Large intestine (tissue), 3 donors: ENCODE measurements around the gene ERC2. TPM values are rescaled to one million over a fixed set of nuclear protein-coding genes. Genes with fewer than 3 reads are reported as not detected.

Experiments
- DNase-seq, 2 donors: peaks; one replicate each; pipeline versions ENCODE4 v3.0.0 to v3.0.0-alpha.2; 2013
- H3K27ac ChIP-seq: one replicate; pipeline ENCODE4 v1.5.1; 2013; ENCODE audit warnings: low read length
- H3K27me3 ChIP-seq: 2 replicates; pipeline ENCODE4 v1.6.1; 2013; ENCODE audit warnings: low read length; ENCODE audit not compliant: control insufficient read depth, insufficient read depth
- H3K36me3 ChIP-seq: 2 replicates; pipeline ENCODE4 v1.6.1; 2013; ENCODE audit warnings: low read length; ENCODE audit not compliant: control insufficient read depth, insufficient read depth
- H3K4me1 ChIP-seq: one replicate; pipeline ENCODE4 v1.6.1; 2013; ENCODE audit warnings: low read length; ENCODE audit not compliant: control insufficient read depth, insufficient read depth
- H3K4me3 ChIP-seq: one replicate; pipeline ENCODE4 v1.5.1; 2013; ENCODE audit warnings: low read length
- H3K9me3 ChIP-seq: one replicate; pipeline ENCODE4 v1.6.1; 2013; ENCODE audit warnings: mild to moderate bottlenecking, low read depth, low read length, moderate library complexity; ENCODE audit not compliant: control insufficient read depth
- WGBS: methylation state at CpG from one replicate; pipeline ENCODE4 v1.1.5; 2013; ENCODE audit warnings: low lambda C conversion rate; ENCODE audit not compliant: insufficient coverage; 5-methylcytosine and 5-hydroxymethylcytosine counted together
- polyA plus RNA-seq: library from polyadenylated mRNA; unstranded; fragments of 120-200 nt; gene quantifications from one replicate; pipeline ENCODE4 v1.2.1, GENCODE V29; 2013

The ERC2 gene
- polyA plus RNA-seq, 1 donor, result 2.4 TPM

GRCh38 chr3:56119575-56120349 lies 348.5 kb downstream of the ERC2 start:
- no peaks in the 10 kb centered on the region for H3K36me3 ChIP-seq
- no peaks in the 10 kb centered on the region for H3K4me1 ChIP-seq
- no CpG with 5 or more reads among the region's 5 CpGs for WGBS
- no peak overlapping the region for H3K4me3 ChIP-seq
- H3K9me3 ChIP-seq, result no peaks in the 10 kb centered on the region
- H3K27me3 ChIP-seq, result no peaks in the 10 kb centered on the region
- DNase-seq, result no peak
- no peak overlapping the region for H3K27ac ChIP-seq

GRCh38 chr3:56118968-56119367 lies 349.3 kb downstream of the ERC2 start:
- no peaks in the 10 kb centered on the region for H3K27me3 ChIP-seq
- WGBS, result no CpG with 5 or more reads among the region's 1 CpG
- H3K9me3 ChIP-seq, result no peaks in the 10 kb centered on the region
- no peak overlapping the region for H3K27ac ChIP-seq
- no peak overlapping the region for H3K4me3 ChIP-seq
- DNase-seq, result no peak
- no peaks in the 10 kb centered on the region for H3K4me1 ChIP-seq
- no peaks in the 10 kb centered on the region for H3K36me3 ChIP-seq

- Histone ChIP-seq H3K27ac (no peak overlapping the region), H3K4me1 (no peaks in the 10 kb centered on the region), H3K9me3 (no peaks in the 10 kb centered on the region), H3K4me3 (no peak overlapping the region), H3K27me3 (no peaks in the 10 kb centered on the region), H3K36me3 (no peaks in the 10 kb centered on the region)
- WGBS, result no CpG with 5 or more reads among the region's 2 CpGs
- no peak for DNase-seq
Observed at GRCh38 chr3:56115698-56116097, 352.6 kb downstream of the ERC2 start.

- no peaks in the 10 kb centered on the region for H3K9me3 ChIP-seq
- DNase-seq, result no peak
- WGBS, result no CpG with 5 or more reads among the region's 2 CpGs
- H3K27me3 ChIP-seq, result no peaks in the 10 kb centered on the region
- H3K27ac ChIP-seq, result no peak overlapping the region
- no peaks in the 10 kb centered on the region for H3K4me1 ChIP-seq
- H3K4me3 ChIP-seq, result no peak overlapping the region
- H3K36me3 ChIP-seq, result no peaks in the 10 kb centered on the region
Observed at GRCh38 chr3:56115199-56115598, 353.1 kb downstream of the ERC2 start.

GRCh38 chr3:56113908-56114307 lies 354.4 kb downstream of the ERC2 start:
- Histone ChIP-seq H3K27ac (no peak overlapping the region), H3K27me3 (no peaks in the 10 kb centered on the region), H3K9me3 (no peaks in the 10 kb centered on the region), H3K36me3 (no peaks in the 10 kb centered on the region), H3K4me3 (no peak overlapping the region), H3K4me1 (no peaks in the 10 kb centered on the region)
- DNase-seq, result no peak
- 100% methylated on average over 1 of the region's 2 CpGs for WGBS

GRCh38 chr3:56113231-56113630 lies 355.0 kb downstream of the ERC2 start:
- H3K4me1 ChIP-seq, result no peaks in the 10 kb centered on the region
- no peaks in the 10 kb centered on the region for H3K36me3 ChIP-seq
- no peak for DNase-seq
- WGBS, result no CpG with 5 or more reads among the region's 1 CpG
- no peaks in the 10 kb centered on the region for H3K9me3 ChIP-seq
- H3K27me3 ChIP-seq, result no peaks in the 10 kb centered on the region
- H3K4me3 ChIP-seq, result no peak overlapping the region
- no peak overlapping the region for H3K27ac ChIP-seq

- Histone ChIP-seq H3K4me1 (no peaks in the 10 kb centered on the region), H3K27me3 (no peaks in the 10 kb centered on the region), H3K36me3 (no peaks in the 10 kb centered on the region), H3K9me3 (no peaks in the 10 kb centered on the region), H3K27ac (no peak overlapping the region), H3K4me3 (no peak overlapping the region)
- 60% methylated on average over 1 of the region's 3 CpGs for WGBS
- no peak for DNase-seq
Observed at GRCh38 chr3:56111606-56112304, 356.5 kb downstream of the ERC2 start.

- Histone ChIP-seq H3K9me3 (no peaks in the 10 kb centered on the region), H3K36me3 (no peaks in the 10 kb centered on the region), H3K4me3 (no peak overlapping the region), H3K27ac (no peak overlapping the region), H3K27me3 (no peaks in the 10 kb centered on the region), H3K4me1 (no peaks in the 10 kb centered on the region)
- no peak for DNase-seq
- WGBS, result 80% methylated on average over 1 of the region's 3 CpGs
Observed at GRCh38 chr3:56110886-56111285, 357.4 kb downstream of the ERC2 start.

- Histone ChIP-seq H3K27ac (no peak overlapping the region), H3K27me3 (no peaks in the 10 kb centered on the region), H3K36me3 (no peaks in the 10 kb centered on the region), H3K4me3 (no peak overlapping the region), H3K4me1 (no peaks in the 10 kb centered on the region), H3K9me3 (no peaks in the 10 kb centered on the region)
- DNase-seq, result no peak
Observed at GRCh38 chr3:56107157-56107556, 361.1 kb downstream of the ERC2 start.

- WGBS, result 100% methylated on average over 2 of the region's 6 CpGs
- Histone ChIP-seq H3K4me1 (no peaks in the 10 kb centered on the region), H3K9me3 (no peaks in the 10 kb centered on the region), H3K27me3 (no peaks in the 10 kb centered on the region), H3K36me3 (no peaks in the 10 kb centered on the region), H3K27ac (no peak overlapping the region), H3K4me3 (no peak overlapping the region)
- DNase-seq, result no peak
Observed at GRCh38 chr3:56102032-56102431, 366.2 kb downstream of the ERC2 start.

GRCh38 chr3:56101576-56101975 lies 366.7 kb downstream of the ERC2 start:
- WGBS, result no CpG with 5 or more reads among the region's 6 CpGs
- Histone ChIP-seq H3K27me3 (no peaks in the 10 kb centered on the region), H3K4me3 (no peak overlapping the region), H3K4me1 (no peaks in the 10 kb centered on the region), H3K27ac (no peak overlapping the region), H3K9me3 (no peaks in the 10 kb centered on the region), H3K36me3 (no peaks in the 10 kb centered on the region)
- no peak for DNase-seq
